ENCODE data around the gene CHD6.

CHD6 gene

DNA sequence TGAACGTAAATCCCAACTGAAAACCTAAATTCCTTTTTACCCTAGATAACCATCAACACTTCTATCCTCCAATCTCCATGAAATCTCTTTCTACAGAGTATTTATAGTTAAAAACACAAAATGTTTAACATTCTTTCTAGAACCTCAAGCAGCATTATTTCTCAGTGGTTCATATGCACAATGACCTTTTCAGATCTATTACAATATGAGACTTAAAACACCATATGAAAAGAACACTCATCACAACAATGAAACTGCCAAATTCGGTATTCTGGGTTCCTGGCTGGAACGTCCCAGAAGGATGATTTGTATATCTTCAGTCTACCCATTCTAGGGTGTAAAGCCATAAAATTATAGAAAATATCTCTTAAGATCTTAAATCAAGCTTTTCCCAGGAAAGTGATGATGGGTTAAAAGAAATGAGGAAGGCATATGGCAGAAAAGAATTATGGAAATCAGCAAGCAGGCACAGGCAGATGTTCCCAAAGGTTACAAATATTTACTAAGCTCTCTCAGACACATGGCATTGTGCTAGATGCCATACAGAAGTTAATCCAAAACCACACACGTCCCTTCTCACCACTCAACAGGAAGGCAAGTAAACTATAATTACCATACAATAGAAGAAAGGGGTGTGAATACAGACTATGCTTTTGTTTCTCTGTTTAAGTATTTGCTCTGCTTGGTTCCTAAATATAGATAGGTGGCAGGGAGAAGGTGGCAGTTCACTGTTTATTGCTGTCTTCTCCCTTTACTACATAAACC, 118.0 kb downstream of the CHD6 start:
- peak; percentile 42 to 78 for DNase-seq

DNA sequence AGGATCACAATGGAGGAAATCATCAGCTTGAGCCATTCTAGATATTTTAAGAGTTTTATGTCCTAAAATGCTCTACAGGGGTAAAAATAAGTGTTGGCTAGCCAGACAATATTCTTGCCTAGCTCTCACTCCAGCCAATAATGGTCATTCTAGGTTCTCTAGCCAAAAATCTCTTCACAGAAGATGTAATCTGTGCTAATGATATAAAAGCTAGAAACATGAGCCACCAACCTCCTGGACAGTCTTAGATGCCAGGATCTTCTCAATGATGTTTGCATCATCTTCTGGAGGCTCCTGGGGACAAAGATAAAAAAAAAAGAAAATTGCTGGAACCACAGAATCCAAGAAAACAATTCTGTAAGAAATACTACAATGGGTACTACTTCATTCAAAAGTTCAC, 119.1 kb downstream of the CHD6 start:
- no peak for DNase-seq

DNA sequence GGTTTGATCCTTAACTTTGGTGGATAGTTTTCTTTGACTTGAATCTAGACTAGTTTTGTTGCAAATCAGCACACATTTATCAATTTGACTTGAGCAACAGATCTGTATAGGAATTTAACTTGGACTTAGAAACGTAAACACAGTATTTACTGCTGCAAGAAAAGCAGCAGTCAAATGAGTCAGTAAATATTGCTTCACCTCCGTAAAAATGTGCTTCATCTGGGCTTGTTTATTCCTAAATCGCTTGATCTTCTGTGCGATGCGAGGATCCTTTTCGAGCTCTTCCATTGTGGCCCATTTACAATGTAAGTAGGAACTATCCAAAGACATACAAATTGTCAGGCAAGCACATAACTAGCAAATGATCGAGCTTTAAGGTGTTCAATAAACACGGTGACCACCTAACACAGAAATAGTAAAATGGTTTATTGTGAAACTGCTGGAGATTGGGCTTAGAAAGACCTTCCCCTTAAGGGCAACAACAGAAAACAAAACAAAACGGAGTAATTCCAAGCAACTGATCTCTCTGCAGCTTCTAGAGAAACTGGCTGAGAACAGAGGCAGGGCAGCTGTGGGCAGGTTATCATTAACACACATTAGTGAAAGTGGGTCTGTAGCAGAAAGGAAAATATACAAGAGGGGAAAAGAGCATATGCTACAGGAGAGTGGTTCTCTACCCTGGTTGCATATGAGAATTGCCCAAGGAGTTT, 120.8 kb downstream of the CHD6 start:
- no peak for DNase-seq

DNA sequence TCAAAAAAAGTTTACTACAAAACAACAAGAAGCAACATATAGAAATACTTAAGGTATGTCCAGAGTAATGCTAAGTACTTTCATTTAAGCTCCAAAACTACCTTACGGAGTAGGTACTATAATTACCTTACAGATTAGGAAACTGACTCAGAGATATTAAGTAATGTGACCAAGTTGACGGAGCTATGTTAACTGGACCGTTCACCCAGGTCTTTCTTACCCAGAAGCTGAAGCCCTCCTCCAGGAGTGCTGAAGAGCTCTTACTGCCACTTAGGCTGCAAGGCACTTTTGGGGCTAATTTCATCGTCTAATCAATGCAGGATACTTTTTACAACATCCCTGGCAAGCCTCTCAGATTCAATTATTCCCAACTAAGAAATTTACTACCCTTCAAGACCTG, 123.7 kb downstream of the CHD6 start:
- no peak for DNase-seq

DNA sequence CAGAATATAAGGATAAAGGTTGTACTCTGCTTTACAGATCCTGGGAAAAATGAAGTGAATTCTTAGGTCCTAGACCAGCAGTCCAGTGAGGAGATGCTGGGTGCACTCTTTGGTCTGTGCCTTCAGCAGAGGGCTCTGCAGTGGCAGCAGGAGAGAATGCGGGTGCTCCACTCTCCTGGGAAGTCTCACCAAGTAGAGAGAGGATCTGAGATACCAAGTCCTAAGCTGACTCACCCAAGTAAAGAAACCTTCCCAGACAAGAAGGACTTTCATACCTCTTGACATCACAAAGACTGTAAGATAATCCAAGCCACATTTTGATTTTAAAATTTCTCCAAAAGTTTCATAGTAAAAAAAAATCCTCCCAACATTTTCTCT, 134.6 kb downstream of the CHD6 start:
- DNase-seq: no peak

DNA sequence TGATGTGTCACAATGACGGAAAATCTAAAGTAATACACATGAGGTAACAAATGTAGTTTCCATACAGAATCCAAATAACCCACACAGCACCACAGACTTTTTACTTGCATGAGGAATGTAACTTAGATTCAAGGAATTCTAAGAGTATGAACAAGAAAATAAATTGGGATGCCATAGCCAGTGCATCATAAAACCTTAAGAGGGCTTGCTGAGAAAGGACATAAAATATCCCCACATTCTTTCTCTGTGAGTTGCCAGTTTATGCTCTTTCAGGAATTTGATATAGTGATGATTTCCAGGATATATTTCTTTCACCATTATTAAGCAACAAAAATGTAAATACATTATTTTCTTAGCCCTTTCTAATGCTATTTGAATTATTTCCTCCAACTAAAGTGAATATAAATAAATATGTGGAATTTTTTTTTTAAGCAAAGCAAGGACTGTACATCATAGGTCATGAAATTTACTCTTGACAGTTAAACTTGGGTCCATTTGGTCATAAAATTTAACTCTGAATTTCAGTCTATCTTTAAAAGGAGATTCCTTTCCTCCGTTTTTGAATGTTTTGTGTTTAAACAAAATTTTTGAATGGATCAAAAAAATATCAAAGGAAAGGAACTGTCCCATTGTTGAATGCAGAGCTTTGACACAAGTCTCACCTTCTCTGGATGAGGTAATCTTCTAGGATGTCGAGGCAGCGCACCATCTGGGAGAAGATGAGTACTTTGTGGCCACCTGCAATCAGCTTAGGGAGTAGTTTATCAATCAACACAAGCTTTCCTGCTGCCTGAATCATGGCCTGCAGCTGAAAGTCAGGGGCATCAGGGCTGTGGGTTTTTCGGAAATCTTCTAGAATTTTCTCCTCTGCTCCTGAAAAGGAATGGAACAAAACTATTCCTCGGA, 135.3 kb downstream of the CHD6 start:
- DNase-seq: no peak

DNA sequence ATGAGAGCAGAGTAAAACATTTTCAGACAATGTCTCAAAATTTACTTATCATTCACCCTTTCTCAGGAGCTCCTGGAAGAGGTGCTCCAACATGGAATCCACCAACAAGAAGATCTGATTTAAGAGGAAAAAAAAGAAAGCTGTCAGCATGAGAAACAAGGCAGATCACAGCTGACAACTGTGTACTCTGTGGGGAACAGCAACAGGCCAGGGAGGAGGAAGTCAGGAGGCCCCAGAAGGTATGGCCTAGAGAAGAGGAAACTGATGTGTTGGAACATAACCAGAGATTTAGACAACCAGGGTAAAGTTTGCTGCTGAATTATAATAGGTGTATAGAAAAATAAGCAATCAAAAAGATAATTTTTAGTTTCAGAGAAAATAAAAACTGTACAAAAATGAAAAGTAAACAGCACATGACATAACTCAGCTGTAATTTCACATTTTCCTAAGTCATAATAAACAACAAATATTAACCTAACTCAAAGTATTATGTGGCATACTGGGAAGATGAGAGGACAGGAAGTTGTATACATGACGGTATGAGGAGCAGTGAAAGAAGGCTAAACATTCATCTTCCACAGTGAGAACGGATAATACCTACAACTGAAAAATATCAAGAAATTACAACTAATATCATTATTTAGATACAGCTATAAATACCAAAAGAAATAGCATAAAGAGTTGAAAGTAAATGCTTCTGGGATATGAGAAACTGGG, 138.0 kb downstream of the CHD6 start:
- peak in 1 of 2 experiments; percentile 7 for DNase-seq

DNA sequence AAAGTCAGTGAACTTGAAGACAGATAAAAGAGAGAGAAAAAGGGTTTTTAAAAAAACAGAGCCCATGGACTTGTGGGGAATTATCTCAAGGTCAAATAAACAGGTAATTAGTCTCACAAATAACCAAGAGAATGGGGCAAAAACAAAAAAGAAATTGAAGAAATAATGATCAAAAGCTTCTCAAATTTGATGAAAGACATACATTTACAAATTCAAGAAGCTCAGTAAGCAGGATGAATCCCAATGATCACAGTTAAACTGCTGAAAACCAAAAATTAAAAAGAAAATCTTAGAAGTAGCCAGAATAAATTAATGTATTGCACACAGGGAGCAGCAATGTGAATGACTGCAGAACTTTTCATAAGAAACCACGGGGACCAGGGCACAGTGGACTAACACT, 139.1 kb downstream of the CHD6 start:
- DNase-seq: no peak

DNA sequence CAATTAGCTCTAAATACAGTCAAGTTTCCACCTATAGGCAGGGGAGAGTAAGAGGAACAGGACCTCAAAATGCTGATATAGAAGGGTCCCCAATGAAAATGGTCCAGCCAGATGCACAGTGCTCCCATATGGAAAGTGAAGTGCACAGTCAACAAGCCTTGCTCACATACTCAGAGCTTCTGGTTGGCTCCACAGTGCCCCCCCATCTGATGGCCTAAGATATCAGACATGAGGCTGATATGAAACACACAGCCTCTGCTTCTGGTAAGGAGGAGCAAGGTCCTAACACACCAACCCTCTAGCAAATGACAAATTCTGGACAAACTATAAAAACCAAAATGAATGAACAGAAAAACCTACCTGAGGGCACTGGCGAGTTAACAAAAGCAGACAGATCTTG, 140.2 kb downstream of the CHD6 start:
- no peak for DNase-seq

DNA sequence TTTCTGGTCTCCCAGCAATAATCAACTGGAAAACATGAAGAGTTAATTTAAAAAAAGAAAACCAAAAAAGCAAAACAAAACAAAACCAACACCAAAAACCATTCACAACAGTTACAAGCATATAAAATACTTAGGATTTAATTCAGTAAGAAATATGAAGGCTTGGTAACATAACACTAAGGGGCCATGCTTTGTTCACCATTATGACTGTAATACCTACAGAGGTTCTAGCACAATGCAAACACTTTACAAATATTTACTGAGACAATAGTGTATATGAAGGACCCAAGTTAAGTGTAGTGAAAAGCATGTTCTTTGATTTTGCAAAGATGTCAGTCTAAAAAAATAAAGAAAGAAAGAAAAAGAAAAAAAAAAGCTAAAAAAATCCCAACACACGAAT, 141.7 kb downstream of the CHD6 start:
- peak in 1 of 2 experiments; percentile 48 for DNase-seq

DNA sequence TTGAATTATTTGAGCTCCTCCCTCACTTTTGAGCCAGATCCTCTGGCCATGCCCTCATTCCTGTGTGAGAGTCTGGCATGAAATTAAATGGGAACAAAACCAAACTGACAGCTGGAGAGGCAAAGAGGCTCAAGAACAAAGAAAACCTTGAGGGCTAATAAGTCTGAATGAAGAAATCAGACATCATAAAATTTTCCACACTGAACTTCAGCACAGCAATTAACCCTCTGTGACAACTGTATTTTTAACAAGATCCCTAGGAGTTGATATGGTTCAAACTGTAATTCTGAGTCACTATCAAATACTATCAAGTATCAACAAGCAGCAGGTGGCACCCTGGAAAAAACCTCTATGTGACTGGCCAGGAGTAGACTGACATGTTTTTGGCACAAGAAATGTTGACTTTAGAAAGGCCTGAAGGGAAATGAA, 142.2 kb downstream of the CHD6 start:
- peak; percentile 47 to 83 for DNase-seq

DNA sequence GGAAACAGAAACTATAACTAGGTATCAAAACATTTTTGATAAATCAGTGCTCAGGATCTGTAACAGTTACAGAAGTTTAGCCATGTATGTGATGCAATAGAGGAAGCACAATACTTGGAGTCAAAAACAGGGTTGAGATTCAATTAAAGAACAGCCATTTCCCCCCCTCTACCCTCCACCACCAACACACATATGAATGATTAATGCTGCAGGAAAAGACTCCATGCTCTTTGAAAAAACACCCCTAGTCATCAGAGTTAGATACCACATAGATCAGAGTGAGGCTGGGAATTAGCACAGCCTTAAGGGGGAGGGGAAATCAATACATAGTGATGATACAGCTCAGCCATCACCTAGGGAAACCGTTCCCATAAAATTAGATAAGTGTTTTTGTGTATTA, 142.7 kb downstream of the CHD6 start:
- no peak for DNase-seq

DNA sequence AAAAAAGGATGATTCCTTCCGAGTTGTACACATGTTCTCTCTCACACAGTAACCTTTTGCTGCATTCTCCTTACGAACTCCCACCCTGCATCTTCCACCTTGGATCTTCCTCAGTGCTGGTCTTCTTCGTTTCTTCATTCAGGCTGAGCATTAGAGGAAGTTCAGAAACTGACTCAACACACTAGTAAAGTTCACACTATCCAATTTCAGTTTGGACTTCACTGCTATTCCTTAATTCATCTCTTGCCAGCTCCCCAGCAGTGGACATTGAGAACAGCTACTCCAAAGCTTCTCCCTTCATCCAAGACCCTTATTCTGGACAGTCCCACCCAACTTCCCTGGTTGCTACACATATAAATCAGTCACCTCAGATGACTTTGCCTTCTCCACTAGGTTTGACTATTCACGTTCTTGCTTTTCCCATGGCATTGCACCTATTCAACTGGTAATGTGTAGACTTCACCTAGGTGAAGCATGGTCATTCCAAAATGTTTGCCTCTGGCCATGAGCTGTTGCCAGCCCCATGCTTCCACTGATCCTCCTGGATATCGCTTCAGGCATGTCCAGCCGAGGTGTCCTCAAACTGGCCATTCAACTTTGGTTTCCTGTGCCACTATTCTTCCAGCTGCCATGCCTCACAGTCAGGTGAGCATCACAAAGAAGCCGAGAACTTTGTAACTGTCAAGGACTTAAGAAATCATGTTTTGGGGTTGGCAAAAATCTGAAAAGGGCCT, 147.6 kb downstream of the CHD6 start:
- DNase-seq: no peak

DNA sequence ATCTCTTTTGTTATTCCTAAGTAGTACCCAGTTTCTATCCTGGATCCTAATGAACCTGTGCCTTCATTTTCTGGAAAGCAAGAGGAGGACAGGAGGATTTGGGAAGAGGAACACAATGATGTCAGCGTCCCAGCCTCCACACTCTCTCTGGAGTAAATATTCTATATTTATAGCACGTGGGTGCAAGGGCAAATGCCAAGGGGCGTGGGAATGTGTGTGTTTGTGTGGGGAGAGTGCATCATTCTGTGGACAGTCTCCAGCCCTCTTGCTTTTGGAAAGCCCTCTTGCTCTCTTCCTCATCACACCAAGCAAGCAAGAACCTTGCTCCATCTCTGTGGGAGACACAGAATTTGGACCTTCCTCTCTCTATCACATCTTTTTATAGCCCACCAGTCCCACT, 148.3 kb downstream of the CHD6 start:
- no peak for DNase-seq

DNA sequence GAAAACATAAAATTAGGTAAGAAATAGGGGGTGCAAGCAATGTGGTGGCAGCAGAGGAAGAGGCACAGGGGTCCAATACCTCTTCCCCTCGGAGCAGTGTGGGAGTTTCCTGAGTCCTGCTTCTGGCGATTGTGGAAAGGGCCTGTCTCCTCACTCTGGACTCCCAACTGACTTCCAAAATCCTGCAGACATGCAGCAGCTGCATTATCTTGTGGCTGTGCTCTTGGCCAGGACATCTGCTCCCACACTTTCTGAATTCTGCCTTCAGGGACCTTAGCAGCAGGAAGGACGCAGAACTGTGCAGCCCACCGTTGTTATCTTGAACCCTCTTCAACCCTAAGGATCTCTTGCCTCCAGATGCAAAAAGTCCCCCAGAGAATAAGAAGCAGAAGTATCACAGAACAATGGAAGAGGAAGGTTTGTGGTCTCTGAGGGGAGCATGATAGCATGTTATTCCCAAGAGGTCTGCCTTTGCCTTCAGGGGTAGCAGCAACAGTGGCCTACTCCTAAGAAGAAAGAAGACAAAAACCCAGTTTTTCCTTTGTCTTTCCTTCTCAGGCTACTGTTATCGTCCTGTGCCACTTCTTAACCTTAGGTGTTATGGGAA, 149.1 kb downstream of the CHD6 start:
- no peak for DNase-seq

DNA sequence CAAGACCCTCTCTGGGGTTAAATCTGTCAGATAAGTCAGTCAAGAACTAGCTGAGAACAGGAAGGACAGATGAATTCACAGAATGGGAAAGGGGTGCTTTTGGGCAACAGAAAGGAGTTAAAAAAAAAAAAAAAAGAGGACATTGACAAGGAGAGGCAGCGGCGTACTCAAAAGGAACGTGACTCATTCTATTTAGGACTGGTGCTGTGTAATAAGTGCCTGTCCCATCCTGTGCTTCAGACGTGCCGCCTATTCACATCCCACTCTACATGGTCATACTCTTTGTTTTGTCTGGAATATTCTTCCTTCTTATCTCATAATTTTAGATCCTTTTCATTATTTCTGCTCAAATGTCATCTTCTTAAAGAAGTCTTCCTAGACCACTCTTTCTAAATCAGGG, 150.5 kb downstream of the CHD6 start:
- DNase-seq: no peak

DNA sequence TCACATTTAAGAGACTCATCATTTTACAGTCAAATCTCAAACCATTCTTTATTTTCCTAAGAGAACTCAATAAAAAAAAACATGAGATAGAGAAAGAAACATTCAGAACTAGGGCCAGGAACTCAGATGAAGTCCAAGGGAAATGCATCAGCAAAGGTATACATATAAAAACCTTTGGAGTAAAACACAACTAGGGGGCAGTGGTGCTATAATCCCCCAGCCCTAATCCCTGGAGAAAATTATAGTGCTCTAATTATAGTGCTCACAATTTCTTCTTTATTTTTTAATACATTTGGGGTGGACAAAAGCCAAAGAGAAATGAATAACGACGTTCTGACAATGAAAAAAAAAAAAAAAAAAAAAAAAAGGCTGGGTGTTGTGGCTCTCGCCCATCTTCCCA, 151.0 kb downstream of the CHD6 start:
- DNase-seq: peak in 1 of 2 experiments; percentile 9

DNA sequence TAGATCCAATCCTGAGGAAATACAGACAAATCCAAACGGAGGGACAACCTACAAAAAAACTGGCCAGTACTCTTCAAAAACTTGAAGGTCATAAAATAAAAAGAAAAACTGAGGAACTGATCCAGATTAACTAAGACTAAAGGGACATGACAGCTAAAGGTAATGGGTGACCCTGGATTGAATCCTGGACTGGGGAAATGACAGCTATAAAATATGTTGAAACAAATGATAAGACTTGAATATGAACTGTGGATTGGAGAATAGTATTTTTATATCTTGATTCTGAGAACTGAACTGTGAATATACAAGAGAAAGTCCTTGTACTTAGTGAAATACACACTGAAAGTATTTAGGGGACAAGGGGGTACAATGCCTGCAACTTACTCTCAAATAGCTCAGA, 154.6 kb downstream of the CHD6 start:
- DNase-seq: no peak

DNA sequence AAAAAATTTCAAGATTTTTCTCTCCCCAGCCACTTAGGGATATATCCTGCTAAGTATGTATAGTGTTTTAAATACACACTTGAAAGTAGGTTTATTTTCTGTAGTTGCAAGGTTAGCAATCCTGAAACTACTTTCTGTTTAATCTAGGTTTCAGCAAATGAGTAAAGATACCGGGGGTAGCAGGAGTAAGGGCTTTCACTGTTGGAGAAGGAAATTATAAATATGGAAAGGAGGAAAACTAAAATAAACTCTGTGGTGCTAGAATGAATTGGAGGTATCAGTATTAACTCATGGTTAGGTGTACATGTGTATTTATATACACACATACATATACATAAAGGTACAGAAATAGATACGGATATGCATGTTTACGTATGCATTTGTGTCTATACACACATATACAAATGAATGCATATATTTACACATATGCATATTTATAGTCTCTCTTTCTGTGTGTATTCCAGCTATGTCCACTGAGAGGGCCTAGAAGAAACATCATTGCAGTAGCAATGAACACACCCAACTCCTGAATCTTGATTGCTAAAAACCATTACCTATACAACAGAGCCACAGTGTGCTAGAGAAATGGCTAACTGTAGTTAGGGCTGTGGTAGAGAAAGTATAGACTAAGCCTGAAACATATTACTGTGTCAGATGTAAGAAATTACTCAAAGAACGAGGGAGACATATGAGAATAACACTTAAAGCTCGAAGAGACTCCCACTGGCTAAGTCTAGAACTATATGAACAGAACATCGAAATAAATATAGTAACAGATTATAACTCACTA, 155.6 kb downstream of the CHD6 start:
- no peak for DNase-seq

DNA sequence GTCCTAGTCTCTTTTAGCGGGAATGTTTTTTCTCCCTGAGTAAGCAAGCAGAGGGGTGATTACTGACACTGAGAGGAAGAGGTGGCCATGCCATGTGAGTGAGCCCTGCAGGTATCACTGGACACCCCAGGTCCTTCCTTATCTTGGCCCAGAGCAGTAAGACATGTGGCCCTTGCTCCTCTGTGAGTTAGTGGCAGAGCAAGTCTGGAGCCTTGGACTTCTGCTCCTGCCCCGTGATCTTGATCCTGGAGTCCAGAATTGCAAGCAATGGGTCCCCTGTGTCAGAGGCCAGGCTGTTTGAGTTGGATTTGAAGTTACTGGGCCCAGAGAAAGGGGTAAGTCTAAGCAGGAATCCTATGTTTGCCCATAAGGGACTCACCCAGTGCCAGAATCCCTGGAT, 159.4 kb downstream of the CHD6 start:
- DNase-seq: no peak

All from NCI-H2081 (cell line).